GM19193 (cell line): Measurements from ENCODE around the gene ACP4.

Experiments
- POLR2A ChIP-seq: IDR thresholded peaks from 4 replicates; pipeline ENCODE4 v1.6.1; 2011; ENCODE audit not compliant: insufficient read depth, insufficient read length; ENCODE audit errors: extremely low read depth

The ACP4 gene

GRCh38 chr19:50831026-50831396 lies 40.8 kb downstream of the ACP4 start:
- no peak for TF ChIP-seq POLR2A

- no peak for TF ChIP-seq POLR2A
Measured at GRCh38 chr19:50832666-50833065, 42.5 kb downstream of the ACP4 start.

GRCh38 chr19:50833117-50833801 lies 43.0 kb downstream of the ACP4 start, which contains the start of gene KLK15:
Gene KLK15, minus strand, starts transcription at chr19:50833574. Its CDS starts 2,082 bp downstream, at chr19:50831492.
- no peak for TF ChIP-seq POLR2A

GRCh38 chr19:50833802-50834167 lies 43.6 kb downstream of the ACP4 start:
- no peak for TF ChIP-seq POLR2A

GRCh38 chr19:50835103-50835784 lies 45.0 kb downstream of the ACP4 start:
- no peak for TF ChIP-seq POLR2A

GRCh38 chr19:50835785-50836542 lies 45.7 kb downstream of the ACP4 start:
- peak; percentile 63 for TF ChIP-seq POLR2A

GRCh38 chr19:50836543-50837195 lies 46.5 kb downstream of the ACP4 start:
- TF ChIP-seq POLR2A, result no peak

GRCh38 chr19:50837300-50837699 lies 47.1 kb downstream of the ACP4 start:
- TF ChIP-seq POLR2A, result no peak

- TF ChIP-seq POLR2A, result no peak
Measured at GRCh38 chr19:50838239-50838638, 48.0 kb downstream of the ACP4 start.

GRCh38 chr19:50839712-50840655 lies 49.8 kb downstream of the ACP4 start:
- no peak for TF ChIP-seq POLR2A

- no peak for TF ChIP-seq POLR2A
Measured at GRCh38 chr19:50842130-50842529, 51.9 kb downstream of the ACP4 start.

GRCh38 chr19:50843205-50843604 lies 53.0 kb downstream of the ACP4 start:
- no peak for TF ChIP-seq POLR2A

- no peak for TF ChIP-seq POLR2A
Measured at GRCh38 chr19:50843701-50844221, 53.5 kb downstream of the ACP4 start.
